WTC11 (cell line): ENCODE data around the gene STIP1. TPM values are rescaled to one million over a fixed set of nuclear protein-coding genes. Genes with fewer than 3 reads are reported as not detected.

Experiments used
- ATAC-seq: fragments of 200-7000 bp; cut with Tn5 transposase; 2 replicates; pipeline ENCODE4 v1.10.0; 2021; ENCODE audit warnings: mild to moderate bottlenecking, moderate library complexity
- Bru-seq: library from RNA; stranded (reverse); fragments of 400-500 nt; gene quantifications from one replicate; lab custom pipeline; 2021; lab: Mats Ljungman, UMichigan
- CTCF ChIA-PET: fragments of 300-600 bp; sonication (Branson Sonifier 250); formaldehyde crosslinking; loops from one replicate; lab custom pipeline; 2021; ENCODE audit warnings: antibody characterized with exemption; lab: Charles Lee
- POLR2A ChIA-PET: fragments of 350-600 bp; sonication (Branson Sonifier 250); formaldehyde crosslinking; loops from one replicate; lab custom pipeline; 2021; ENCODE audit warnings: antibody characterized with exemption; lab: Charles Lee
- DNase-seq: peaks from one replicate; pipeline ENCODE4 v3.0.0; 2021; ENCODE audit warnings: low spot score
- H3K27ac Mint-ChIP-seq: 2 replicates; pipeline ENCODE4 v1.8.0; 2021; ENCODE audit warnings: mixed read lengths
- H3K27me3 Mint-ChIP-seq: 2 replicates; pipeline ENCODE4 v1.8.0; 2021; ENCODE audit warnings: low read depth, mild to moderate bottlenecking, moderate library complexity, mixed read lengths
- H3K36me3 Mint-ChIP-seq: 2 replicates; pipeline ENCODE4 v1.8.0; 2021; ENCODE audit warnings: mixed read lengths
- H3K4me1 Mint-ChIP-seq: 2 replicates; pipeline ENCODE4 v1.8.0; 2022; ENCODE audit warnings: mixed read lengths
- H3K4me3 Mint-ChIP-seq: 2 replicates; pipeline ENCODE4 v1.8.0; 2021; ENCODE audit warnings: mild to moderate bottlenecking, moderate library complexity, mixed read lengths
- H3K9me3 Mint-ChIP-seq: 2 replicates; pipeline ENCODE4 v1.8.0; 2021; ENCODE audit warnings: mixed read lengths
- CBFB ChIP-seq: sonication (generic); formaldehyde crosslinking; IDR thresholded peaks from 2 replicates; pipeline ENCODE4 v1.8.1; 2022; ENCODE audit warnings: mild to moderate bottlenecking, low read depth, missing genetic modification reagents
- MXD4 ChIP-seq: fragments of 250-450 bp; sonication (Bioruptor Pico); IDR thresholded peaks from 2 replicates; pipeline ENCODE4 v1.8.0; 2021; ENCODE audit warnings: mild to moderate bottlenecking, moderate library complexity, borderline replicate concordance
- MYBL2 ChIP-seq: sonication (generic); formaldehyde crosslinking; IDR thresholded peaks from 2 replicates; pipeline ENCODE4 v1.8.1; 2023; ENCODE audit warnings: mild to moderate bottlenecking, moderate library complexity, missing genetic modification reagents
- NFATC4 ChIP-seq: fragments of 250-450 bp; sonication (Bioruptor Pico); IDR thresholded peaks from 2 replicates; pipeline ENCODE4 v1.9.0; 2021; ENCODE audit warnings: mild to moderate bottlenecking
- NFYB ChIP-seq: sonication (generic); formaldehyde crosslinking; conservative IDR thresholded peaks from 2 replicates; pipeline ENCODE4 v1.8.0; 2022; ENCODE audit warnings: low read depth, missing genetic modification reagents
- TCF7 ChIP-seq: sonication (generic); formaldehyde crosslinking; IDR thresholded peaks from 2 replicates; pipeline ENCODE4 v1.8.0; 2022; ENCODE audit warnings: mild to moderate bottlenecking, low read depth, missing genetic modification reagents, moderate library complexity
- TEAD1 ChIP-seq: sonication (generic); formaldehyde crosslinking; IDR thresholded peaks from 2 replicates; pipeline ENCODE4 v1.8.0; 2022; ENCODE audit warnings: mild to moderate bottlenecking, missing genetic modification reagents
- ZNF219 ChIP-seq: sonication (generic); formaldehyde crosslinking; IDR thresholded peaks from 2 replicates; pipeline ENCODE4 v1.8.0; 2023; ENCODE audit warnings: missing genetic modification reagents, mild to moderate bottlenecking, borderline replicate concordance
- long read RNA-seq, 3 experiments: library from RNA in 1 of 3; library from capped mRNA in 1 of 3; library from polyadenylated mRNA in 1 of 3; unstranded in 2 of 3; stranded (forward) in 1 of 3; transcript quantifications; one replicate each; pipeline ENCODE4 v2.0.0, GENCODE V29; 2021
- total RNA-seq: library from RNA; stranded (reverse); gene quantifications from 3 replicates; pipeline ENCODE4 v1.2.3, GENCODE V29; 2021
- TF ChIP-seq, protein P1 (sequence below): sonication (generic); formaldehyde crosslinking; IDR thresholded peaks from 2 replicates; pipeline ENCODE4 v1.8.0; 2022; ENCODE audit warnings: mild to moderate bottlenecking, missing genetic modification reagents
- TF ChIP-seq, protein P2 (sequence below): sonication (generic); formaldehyde crosslinking; IDR thresholded peaks from 2 replicates; pipeline ENCODE4 v1.8.0; 2023; ENCODE audit warnings: mild to moderate bottlenecking, missing genetic modification reagents
- TF ChIP-seq, protein P3 (sequence below): sonication (generic); formaldehyde crosslinking; IDR thresholded peaks from 2 replicates; pipeline ENCODE4 v1.8.1; 2022; ENCODE audit warnings: low read depth, mild to moderate bottlenecking, moderate library complexity, missing genetic modification reagents, borderline replicate concordance
- TF ChIP-seq, protein P4 (sequence below): fragments of 250-450 bp; sonication (Bioruptor Pico); IDR thresholded peaks from 2 replicates; pipeline ENCODE4 v1.9.0; 2021; ENCODE audit warnings: moderate library complexity, mild to moderate bottlenecking, inconsistent platforms, borderline replicate concordance
- TF ChIP-seq, protein P5 (sequence below): sonication (generic); formaldehyde crosslinking; IDR thresholded peaks from 2 replicates; pipeline ENCODE4 v1.8.1; 2022; ENCODE audit warnings: mild to moderate bottlenecking, missing genetic modification reagents, moderate library complexity, borderline replicate concordance
- TF ChIP-seq, protein P6 (sequence below): sonication (generic); formaldehyde crosslinking; IDR thresholded peaks from 2 replicates; pipeline ENCODE4 v1.8.0; 2022; ENCODE audit warnings: mild to moderate bottlenecking, missing genetic modification reagents
- TF ChIP-seq, protein P7 (sequence below): sonication (generic); formaldehyde crosslinking; conservative IDR thresholded peaks from 2 replicates; pipeline ENCODE4 v1.8.1; 2022; ENCODE audit warnings: mild to moderate bottlenecking, missing genetic modification reagents
- TF ChIP-seq, protein P8 (sequence below): sonication (generic); formaldehyde crosslinking; IDR thresholded peaks from 2 replicates; pipeline ENCODE4 v1.8.1; 2022; ENCODE audit warnings: mild to moderate bottlenecking, moderate library complexity, missing genetic modification reagents
- TF ChIP-seq, protein P9 (sequence below): sonication (generic); formaldehyde crosslinking; IDR thresholded peaks from 2 replicates; pipeline ENCODE4 v1.8.0; 2023; ENCODE audit warnings: missing genetic modification reagents, mild to moderate bottlenecking, borderline replicate concordance

Gene STIP1
- 291 to 296 TPM (median 296 TPM) in 3 replicates for total RNA-seq
- Bru-seq, nascent RNA, result percentile 90 among the genes with signal in this experiment
- long read RNA-seq, experiment 1, transcript STIP1-201 (14 exons, 2,196 nt), result major isoform, 1,741 of 1,944 reads
- long read RNA-seq, experiment 1, partial matches to known transcripts, result 121 of 1,944 reads
- long read RNA-seq, experiment 1, other reads (novel, unspliced or antisense), result 81 of 1,944 reads
- long read RNA-seq, experiment 2, transcript STIP1-201 (14 exons, 2,196 nt), result major isoform, 116 of 311 reads
- long read RNA-seq, experiment 2, partial matches to known transcripts, result 147 of 311 reads
- long read RNA-seq, experiment 2, other reads (novel, unspliced or antisense), result 48 of 311 reads
- long read RNA-seq, experiment 3, transcript STIP1-201 (14 exons, 2,196 nt), result major isoform, 644 of 714 reads
- long read RNA-seq, experiment 3, partial matches to known transcripts, result 28 of 714 reads
- long read RNA-seq, experiment 3, other reads (novel, unspliced or antisense), result 39 of 714 reads

DNA sequence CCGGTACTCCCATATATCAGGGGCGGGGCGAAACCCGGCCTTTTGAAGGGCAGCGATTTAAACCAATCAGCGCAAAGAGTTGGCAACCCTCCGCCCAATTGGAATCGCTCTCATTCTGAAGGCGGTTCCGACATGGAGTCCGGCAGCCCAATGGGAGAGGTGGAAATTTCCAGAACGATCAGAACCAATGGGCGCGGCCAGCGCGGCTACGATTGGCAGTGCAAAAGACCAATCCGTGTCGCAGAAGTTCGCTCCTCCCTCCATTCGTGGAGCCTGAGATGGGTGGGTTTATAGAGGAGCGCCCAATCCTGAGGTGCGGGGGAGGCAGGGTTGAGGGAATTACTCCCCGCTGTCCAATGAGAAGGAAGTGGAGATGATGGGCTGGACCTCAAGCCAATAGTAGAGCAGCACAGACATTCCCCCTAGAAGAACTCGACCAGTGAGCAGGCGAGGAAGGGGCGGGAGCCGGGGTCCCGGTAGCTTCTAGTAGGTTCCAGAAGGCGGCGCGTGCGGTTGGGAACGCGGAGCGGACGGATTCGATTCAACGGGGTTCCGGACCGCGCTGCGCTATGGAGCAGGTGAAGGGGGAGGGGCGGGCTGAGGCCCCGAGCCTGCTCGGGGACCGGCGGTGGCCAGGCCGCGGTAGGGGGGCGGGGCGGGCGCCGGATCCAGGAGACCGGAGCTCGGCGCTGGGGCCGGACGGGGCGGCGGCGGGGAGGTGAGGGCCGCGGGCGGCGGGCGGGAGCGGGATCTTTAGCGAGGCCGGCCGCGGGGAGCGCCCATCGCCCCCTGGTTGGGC lies at the start of gene STIP1:
STIP1 (plus strand) TSS at position 479 of the 799 bp plus-strand sequence; CDS start at position 570, 91 bp downstream.
- DNase-seq (peak; percentile 99), ATAC-seq (peak; percentile 92)
- H3K36me3 Mint-ChIP-seq, result peaks cover 14% of the 10 kb centered on the region
- H3K27me3 Mint-ChIP-seq, result no peaks in the 10 kb centered on the region
- ChIA-PET POLR2A (interaction anchor here (0.6 to 2.3 kb wide), 15 partner anchors 11 to 268 kb away, joined by 3 to 11 read pairs (median 4); partner anchors contain the start of genes DNAJC4, FKBP2, MACROD1 and PRDX5), CTCF (interaction anchor here (0.6 to 3.1 kb wide), 31 partner anchors 9 to 347 kb away, joined by 3 to 23 read pairs (median 4); partner anchors contain the start of genes ESRRA, FERMT3, MACROD1 and MARK2)
- peaks cover 38% of the 10 kb centered on the region for H3K4me1 Mint-ChIP-seq
- H3K27ac Mint-ChIP-seq, result peak within 1 kb of the TSS; percentile 96
- no peaks in the 10 kb centered on the region for H3K9me3 Mint-ChIP-seq
- peak within 1 kb of the TSS; percentile 93 for H3K4me3 Mint-ChIP-seq
- TF ChIP-seq TEAD1 (CRISPR knock-in tag) (peak; percentile 90), ZNF219 (CRISPR knock-in tag) (no peak), TCF7 (CRISPR knock-in tag) (no peak), MXD4 (no peak), MYBL2 (CRISPR knock-in tag) (0 out of 2 replicates have a peak, but pooled peaks have one; percentile 57), NFYB (CRISPR knock-in tag) (peak; percentile 100), NFATC4 (CRISPR knock-in tag) (no peak), CBFB (CRISPR knock-in tag) (no peak)
- TF ChIP-seq, protein P1, sequence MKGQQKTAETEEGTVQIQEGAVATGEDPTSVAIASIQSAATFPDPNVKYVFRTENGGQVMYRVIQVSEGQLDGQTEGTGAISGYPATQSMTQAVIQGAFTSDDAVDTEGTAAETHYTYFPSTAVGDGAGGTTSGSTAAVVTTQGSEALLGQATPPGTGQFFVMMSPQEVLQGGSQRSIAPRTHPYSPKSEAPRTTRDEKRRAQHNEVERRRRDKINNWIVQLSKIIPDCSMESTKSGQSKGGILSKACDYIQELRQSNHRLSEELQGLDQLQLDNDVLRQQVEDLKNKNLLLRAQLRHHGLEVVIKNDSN (CRISPR knock-in tag), result peak; percentile 33; the same call in 1 of the 2 replicates
- TF ChIP-seq, protein P2, sequence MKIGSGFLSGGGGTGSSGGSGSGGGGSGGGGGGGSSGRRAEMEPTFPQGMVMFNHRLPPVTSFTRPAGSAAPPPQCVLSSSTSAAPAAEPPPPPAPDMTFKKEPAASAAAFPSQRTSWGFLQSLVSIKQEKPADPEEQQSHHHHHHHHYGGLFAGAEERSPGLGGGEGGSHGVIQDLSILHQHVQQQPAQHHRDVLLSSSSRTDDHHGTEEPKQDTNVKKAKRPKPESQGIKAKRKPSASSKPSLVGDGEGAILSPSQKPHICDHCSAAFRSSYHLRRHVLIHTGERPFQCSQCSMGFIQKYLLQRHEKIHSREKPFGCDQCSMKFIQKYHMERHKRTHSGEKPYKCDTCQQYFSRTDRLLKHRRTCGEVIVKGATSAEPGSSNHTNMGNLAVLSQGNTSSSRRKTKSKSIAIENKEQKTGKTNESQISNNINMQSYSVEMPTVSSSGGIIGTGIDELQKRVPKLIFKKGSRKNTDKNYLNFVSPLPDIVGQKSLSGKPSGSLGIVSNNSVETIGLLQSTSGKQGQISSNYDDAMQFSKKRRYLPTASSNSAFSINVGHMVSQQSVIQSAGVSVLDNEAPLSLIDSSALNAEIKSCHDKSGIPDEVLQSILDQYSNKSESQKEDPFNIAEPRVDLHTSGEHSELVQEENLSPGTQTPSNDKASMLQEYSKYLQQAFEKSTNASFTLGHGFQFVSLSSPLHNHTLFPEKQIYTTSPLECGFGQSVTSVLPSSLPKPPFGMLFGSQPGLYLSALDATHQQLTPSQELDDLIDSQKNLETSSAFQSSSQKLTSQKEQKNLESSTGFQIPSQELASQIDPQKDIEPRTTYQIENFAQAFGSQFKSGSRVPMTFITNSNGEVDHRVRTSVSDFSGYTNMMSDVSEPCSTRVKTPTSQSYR (CRISPR knock-in tag), result peak; percentile 48; the same call in 1 of the 2 replicates
- TF ChIP-seq, protein P3, sequence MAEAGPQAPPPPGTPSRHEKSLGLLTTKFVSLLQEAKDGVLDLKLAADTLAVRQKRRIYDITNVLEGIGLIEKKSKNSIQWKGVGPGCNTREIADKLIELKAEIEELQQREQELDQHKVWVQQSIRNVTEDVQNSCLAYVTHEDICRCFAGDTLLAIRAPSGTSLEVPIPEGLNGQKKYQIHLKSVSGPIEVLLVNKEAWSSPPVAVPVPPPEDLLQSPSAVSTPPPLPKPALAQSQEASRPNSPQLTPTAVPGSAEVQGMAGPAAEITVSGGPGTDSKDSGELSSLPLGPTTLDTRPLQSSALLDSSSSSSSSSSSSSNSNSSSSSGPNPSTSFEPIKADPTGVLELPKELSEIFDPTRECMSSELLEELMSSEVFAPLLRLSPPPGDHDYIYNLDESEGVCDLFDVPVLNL, result no peak
- TF ChIP-seq, protein P4, sequence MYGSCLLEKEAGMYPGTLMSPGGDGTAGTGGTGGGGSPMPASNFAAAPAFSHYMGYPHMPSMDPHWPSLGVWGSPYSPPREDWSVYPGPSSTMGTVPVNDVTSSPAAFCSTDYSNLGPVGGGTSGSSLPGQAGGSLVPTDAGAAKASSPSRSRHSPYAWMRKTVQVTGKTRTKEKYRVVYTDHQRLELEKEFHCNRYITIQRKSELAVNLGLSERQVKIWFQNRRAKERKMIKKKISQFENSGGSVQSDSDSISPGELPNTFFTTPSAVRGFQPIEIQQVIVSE (CRISPR knock-in tag), result no peak
- TF ChIP-seq, protein P5, sequence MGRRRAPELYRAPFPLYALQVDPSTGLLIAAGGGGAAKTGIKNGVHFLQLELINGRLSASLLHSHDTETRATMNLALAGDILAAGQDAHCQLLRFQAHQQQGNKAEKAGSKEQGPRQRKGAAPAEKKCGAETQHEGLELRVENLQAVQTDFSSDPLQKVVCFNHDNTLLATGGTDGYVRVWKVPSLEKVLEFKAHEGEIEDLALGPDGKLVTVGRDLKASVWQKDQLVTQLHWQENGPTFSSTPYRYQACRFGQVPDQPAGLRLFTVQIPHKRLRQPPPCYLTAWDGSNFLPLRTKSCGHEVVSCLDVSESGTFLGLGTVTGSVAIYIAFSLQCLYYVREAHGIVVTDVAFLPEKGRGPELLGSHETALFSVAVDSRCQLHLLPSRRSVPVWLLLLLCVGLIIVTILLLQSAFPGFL (CRISPR knock-in tag), result no peak
- TF ChIP-seq, protein P6, sequence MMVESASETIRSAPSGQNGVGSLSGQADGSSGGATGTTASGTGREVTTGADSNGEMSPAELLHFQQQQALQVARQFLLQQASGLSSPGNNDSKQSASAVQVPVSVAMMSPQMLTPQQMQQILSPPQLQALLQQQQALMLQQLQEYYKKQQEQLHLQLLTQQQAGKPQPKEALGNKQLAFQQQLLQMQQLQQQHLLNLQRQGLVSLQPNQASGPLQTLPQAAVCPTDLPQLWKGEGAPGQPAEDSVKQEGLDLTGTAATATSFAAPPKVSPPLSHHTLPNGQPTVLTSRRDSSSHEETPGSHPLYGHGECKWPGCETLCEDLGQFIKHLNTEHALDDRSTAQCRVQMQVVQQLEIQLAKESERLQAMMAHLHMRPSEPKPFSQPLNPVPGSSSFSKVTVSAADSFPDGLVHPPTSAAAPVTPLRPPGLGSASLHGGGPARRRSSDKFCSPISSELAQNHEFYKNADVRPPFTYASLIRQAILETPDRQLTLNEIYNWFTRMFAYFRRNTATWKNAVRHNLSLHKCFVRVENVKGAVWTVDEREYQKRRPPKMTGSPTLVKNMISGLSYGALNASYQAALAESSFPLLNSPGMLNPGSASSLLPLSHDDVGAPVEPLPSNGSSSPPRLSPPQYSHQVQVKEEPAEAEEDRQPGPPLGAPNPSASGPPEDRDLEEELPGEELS (CRISPR knock-in tag), result peak; percentile 88; the same call in 1 of the 2 replicates
- TF ChIP-seq, protein P7, sequence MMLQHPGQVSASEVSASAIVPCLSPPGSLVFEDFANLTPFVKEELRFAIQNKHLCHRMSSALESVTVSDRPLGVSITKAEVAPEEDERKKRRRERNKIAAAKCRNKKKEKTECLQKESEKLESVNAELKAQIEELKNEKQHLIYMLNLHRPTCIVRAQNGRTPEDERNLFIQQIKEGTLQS, result no peak
- TF ChIP-seq, protein P8, sequence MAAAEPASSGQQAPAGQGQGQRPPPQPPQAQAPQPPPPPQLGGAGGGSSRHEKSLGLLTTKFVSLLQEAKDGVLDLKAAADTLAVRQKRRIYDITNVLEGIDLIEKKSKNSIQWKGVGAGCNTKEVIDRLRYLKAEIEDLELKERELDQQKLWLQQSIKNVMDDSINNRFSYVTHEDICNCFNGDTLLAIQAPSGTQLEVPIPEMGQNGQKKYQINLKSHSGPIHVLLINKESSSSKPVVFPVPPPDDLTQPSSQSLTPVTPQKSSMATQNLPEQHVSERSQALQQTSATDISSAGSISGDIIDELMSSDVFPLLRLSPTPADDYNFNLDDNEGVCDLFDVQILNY (CRISPR knock-in tag), result no peak
- TF ChIP-seq, protein P9, sequence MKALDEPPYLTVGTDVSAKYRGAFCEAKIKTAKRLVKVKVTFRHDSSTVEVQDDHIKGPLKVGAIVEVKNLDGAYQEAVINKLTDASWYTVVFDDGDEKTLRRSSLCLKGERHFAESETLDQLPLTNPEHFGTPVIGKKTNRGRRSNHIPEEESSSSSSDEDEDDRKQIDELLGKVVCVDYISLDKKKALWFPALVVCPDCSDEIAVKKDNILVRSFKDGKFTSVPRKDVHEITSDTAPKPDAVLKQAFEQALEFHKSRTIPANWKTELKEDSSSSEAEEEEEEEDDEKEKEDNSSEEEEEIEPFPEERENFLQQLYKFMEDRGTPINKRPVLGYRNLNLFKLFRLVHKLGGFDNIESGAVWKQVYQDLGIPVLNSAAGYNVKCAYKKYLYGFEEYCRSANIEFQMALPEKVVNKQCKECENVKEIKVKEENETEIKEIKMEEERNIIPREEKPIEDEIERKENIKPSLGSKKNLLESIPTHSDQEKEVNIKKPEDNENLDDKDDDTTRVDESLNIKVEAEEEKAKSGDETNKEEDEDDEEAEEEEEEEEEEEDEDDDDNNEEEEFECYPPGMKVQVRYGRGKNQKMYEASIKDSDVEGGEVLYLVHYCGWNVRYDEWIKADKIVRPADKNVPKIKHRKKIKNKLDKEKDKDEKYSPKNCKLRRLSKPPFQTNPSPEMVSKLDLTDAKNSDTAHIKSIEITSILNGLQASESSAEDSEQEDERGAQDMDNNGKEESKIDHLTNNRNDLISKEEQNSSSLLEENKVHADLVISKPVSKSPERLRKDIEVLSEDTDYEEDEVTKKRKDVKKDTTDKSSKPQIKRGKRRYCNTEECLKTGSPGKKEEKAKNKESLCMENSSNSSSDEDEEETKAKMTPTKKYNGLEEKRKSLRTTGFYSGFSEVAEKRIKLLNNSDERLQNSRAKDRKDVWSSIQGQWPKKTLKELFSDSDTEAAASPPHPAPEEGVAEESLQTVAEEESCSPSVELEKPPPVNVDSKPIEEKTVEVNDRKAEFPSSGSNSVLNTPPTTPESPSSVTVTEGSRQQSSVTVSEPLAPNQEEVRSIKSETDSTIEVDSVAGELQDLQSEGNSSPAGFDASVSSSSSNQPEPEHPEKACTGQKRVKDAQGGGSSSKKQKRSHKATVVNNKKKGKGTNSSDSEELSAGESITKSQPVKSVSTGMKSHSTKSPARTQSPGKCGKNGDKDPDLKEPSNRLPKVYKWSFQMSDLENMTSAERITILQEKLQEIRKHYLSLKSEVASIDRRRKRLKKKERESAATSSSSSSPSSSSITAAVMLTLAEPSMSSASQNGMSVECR (CRISPR knock-in tag), result peak; percentile 43; the same call in 1 of the 2 replicates
